Liver (tissue), 3 donors: ENCODE measurements around the gene ATAD3C.

Experiments used
- CTCF ChIP-seq: fragments of 150-350 bp; IDR thresholded peaks from 2 replicates; pipeline ENCODE4 v1.5.1; 2017; ENCODE audit warnings: improper control_type of control experiment, low read depth, low read length; ENCODE audit not compliant: missing input control
- EGR1 ChIP-seq, 2 donors: IDR thresholded peaks; 2 replicates each; pipeline ENCODE4 v1.6.1; 2016 to 2018; ENCODE audit warnings: antibody characterized with exemption in 2 of 2, low read depth in 2 of 2
- GABPA ChIP-seq, 2 donors: IDR thresholded peaks in 1 of 2; conservative IDR thresholded peaks in 1 of 2; 2 replicates each; pipeline ENCODE4 v1.6.1; 2016; ENCODE audit warnings: antibody characterized with exemption in 2 of 2, mild to moderate bottlenecking in 1 of 2, moderate library complexity in 1 of 2
- HNF4A ChIP-seq, 2 donors: conservative IDR thresholded peaks; 2 replicates each; pipeline ENCODE4 v1.6.1; 2016; ENCODE audit warnings: antibody characterized with exemption in 2 of 2, mild to moderate bottlenecking in 2 of 2
- JUND ChIP-seq, 2 donors: IDR thresholded peaks; 2 replicates each; pipeline ENCODE4 v1.6.1; 2016; ENCODE audit warnings: antibody characterized with exemption in 2 of 2
- MAX ChIP-seq: IDR thresholded peaks from 2 replicates; pipeline ENCODE4 v1.6.1; 2016; ENCODE audit warnings: antibody characterized with exemption
- RAD21 ChIP-seq, 2 donors: IDR thresholded peaks; 2 replicates each; pipeline ENCODE4 v1.6.1; 2016; ENCODE audit warnings: antibody characterized with exemption in 2 of 2, mild to moderate bottlenecking in 2 of 2
- REST ChIP-seq: IDR thresholded peaks from 2 replicates; pipeline ENCODE4 v1.6.1; 2016; ENCODE audit warnings: antibody characterized with exemption, mild to moderate bottlenecking
- SP1 ChIP-seq: IDR thresholded peaks from 2 replicates; pipeline ENCODE4 v1.6.1; 2018; ENCODE audit warnings: antibody characterized with exemption, mild to moderate bottlenecking
- TAF1 ChIP-seq: conservative IDR thresholded peaks from 2 replicates; pipeline ENCODE4 v1.6.1; 2016; ENCODE audit warnings: antibody characterized with exemption, mild to moderate bottlenecking
- YY1 ChIP-seq: IDR thresholded peaks from 2 replicates; pipeline ENCODE4 v1.6.1; 2016; ENCODE audit warnings: antibody characterized with exemption, mild to moderate bottlenecking
- ZBTB33 ChIP-seq: IDR thresholded peaks from 2 replicates; pipeline ENCODE4 v1.6.1; 2016; ENCODE audit warnings: antibody characterized with exemption
- donor health status: healthy.
- donor health status: healthy.

- TF ChIP-seq TAF1 (no peak), RAD21 (IDR thresholded peaks at IDR 0.05) (no peak), MAX (no peak), JUND (IDR thresholded peaks at IDR 0.05) (no peak), CTCF (no peak), REST (no peak), YY1 (no peak), EGR1 (IDR thresholded peaks at IDR 0.05; ENCODE audit: low read depth in 2 of 2) (no peak), HNF4A (conservative IDR thresholded peaks at IDR 0.05) (no peak), GABPA (IDR thresholded peaks at IDR 0.05 in 1 of 2, conservative IDR thresholded peaks at IDR 0.05 in 1 of 2) (no peak), SP1 (no peak), ZBTB33 (no peak)
Observed at GRCh38 chr1:1440262-1441001, 9.1 kb upstream of the ATAD3C start.
